SU-DHL-6 (cell line): ENCODE results near the gene IL24.

Experiments
- CTCF ChIP-seq: fragments of 200-600 bp; sonication (generic); IDR thresholded peaks from one replicate; pipeline ENCODE4 v1.5.1; 2017; ENCODE audit warnings: antibody characterized with exemption, mild to moderate bottlenecking, low read length, moderate library complexity; ENCODE audit not compliant: insufficient read depth, poor library complexity, severe bottlenecking
- EZH2phosphoT487 ChIP-seq: fragments of 200-600 bp; sonication (generic), shearing (Covaris generic); conservative IDR thresholded peaks from 2 replicates; pipeline ENCODE4 v1.6.1; 2018; ENCODE audit warnings: mild to moderate bottlenecking, antibody characterized with exemption, low read length, moderate library complexity, mixed read lengths

- TF ChIP-seq CTCF (no peak), EZH2phosphoT487 (no peak)
Observed at GRCh38 chr1:206937425-206937824, 40.2 kb downstream of the IL24 start.
